ENCODE data around the gene OR6S1.

OR6S1 gene

GRCh38 chr14:20680843-20681347 lies 39.4 kb upstream of the OR6S1 start:
- peak overlapping the region; percentile 82 for H3K4me3 ChIP-seq (ENCODE audit: low read length)
- no peak for TF ChIP-seq CTCF (conservative IDR thresholded peaks at IDR 0.05; ENCODE audit: low read depth, low read length)
- no peak for DNase-seq (ENCODE audit: low read depth)

- DNase-seq (ENCODE audit: low read depth) = no peak
- no peak for TF ChIP-seq CTCF (conservative IDR thresholded peaks at IDR 0.05; ENCODE audit: low read depth, low read length)
- H3K4me3 ChIP-seq (ENCODE audit: low read length) = peak overlapping the region; percentile 82
Measured at GRCh38 chr14:20680363-20680762, 38.9 kb upstream of the OR6S1 start.

- no peak overlapping the region for H3K4me3 ChIP-seq (ENCODE audit: low read length)
- no peak for TF ChIP-seq CTCF (conservative IDR thresholded peaks at IDR 0.05; ENCODE audit: low read depth, low read length)
- no peak for DNase-seq (ENCODE audit: low read depth)
Measured at GRCh38 chr14:20679907-20680306, 38.4 kb upstream of the OR6S1 start.

DNA sequence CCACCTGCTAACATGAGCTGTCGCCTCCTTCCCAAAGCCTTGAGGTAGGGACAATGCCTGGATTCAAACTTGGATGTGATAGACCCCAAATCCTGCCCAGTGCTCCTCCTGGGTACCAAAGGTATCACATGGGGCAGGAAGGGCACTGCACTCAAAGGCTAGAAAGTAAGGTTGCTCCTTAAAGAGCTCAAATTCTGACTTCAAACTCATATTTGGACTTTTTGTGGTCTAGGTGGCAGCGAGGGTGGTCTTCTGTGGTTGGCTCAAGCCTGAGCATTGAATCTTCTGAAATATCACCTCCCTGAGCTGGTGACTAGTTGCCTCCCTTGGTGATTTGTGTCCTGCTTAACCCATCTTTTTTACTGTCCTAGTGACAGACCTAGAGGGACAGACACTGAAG lies 34.6 kb upstream of the OR6S1 start:
- no peak for DNase-seq (ENCODE audit: low read depth)
- no peak for TF ChIP-seq CTCF (conservative IDR thresholded peaks at IDR 0.05; ENCODE audit: low read depth, low read length)
- no peak overlapping the region for H3K4me3 ChIP-seq (ENCODE audit: low read length)

- no peak overlapping the region for H3K4me3 ChIP-seq (ENCODE audit: low read length)
- TF ChIP-seq CTCF (conservative IDR thresholded peaks at IDR 0.05; ENCODE audit: low read depth, low read length) = no peak
- no peak for DNase-seq (ENCODE audit: low read depth)
Measured at GRCh38 chr14:20675669-20676068, 34.2 kb upstream of the OR6S1 start.

DNA sequence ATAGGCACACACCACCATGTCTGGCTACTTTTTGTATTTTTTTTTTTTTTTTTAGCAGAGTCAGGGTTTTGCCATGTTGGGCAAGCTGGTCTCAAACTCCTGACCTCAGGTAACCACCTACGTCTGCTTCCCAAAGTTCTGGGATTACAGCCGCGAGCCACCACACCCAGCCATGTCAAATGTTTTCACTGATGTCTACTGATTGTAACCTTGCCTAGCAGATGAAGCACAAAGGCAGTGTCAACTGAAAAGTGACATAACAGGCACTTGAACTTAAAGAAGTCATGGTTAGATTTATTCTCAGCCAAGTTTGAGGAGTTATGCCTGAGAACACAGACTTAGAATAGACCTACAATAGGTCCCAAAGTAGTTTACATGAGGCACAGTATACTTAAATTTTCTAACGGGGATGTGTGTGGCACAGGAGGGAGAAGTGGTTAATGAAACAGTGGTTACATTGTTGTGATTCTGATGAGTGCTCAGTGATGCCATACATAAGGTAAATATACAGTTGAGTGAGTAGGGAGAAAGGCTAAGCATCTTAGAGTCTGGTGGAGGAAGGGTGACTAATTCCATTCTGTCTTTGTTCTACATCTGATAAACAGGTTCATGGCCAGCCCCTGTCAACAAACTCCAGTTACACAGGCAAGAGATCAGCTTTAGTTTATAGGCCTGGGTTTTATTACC lies 30.2 kb upstream of the OR6S1 start:
- TF ChIP-seq CTCF (conservative IDR thresholded peaks at IDR 0.05; ENCODE audit: low read depth, low read length) = no peak
- no peak for DNase-seq (ENCODE audit: low read depth)
- no peak overlapping the region for H3K4me3 ChIP-seq (ENCODE audit: low read length)

GRCh38 chr14:20668969-20669368 lies 27.5 kb upstream of the OR6S1 start:
- no peak for TF ChIP-seq CTCF (conservative IDR thresholded peaks at IDR 0.05; ENCODE audit: low read depth, low read length)
- no peak for DNase-seq (ENCODE audit: low read depth)
- no peak overlapping the region for H3K4me3 ChIP-seq (ENCODE audit: low read length)

Data from retinal pigment epithelial cell (primary cell).